Stimulated activated CD8-positive, alpha-beta memory T cell treated with anti-CD3 and anti-CD28 coated beads, Interleukin-12 subunit alpha, Interleukin-12 subunit beta, amount 100 ng/mL, for 4 hours (primary cell): ENCODE measurements around the gene RGMA.
"Not testable (repeated sequence)": the region's sequence is repeated elsewhere in the genome, so short reads cannot be mapped to it uniquely, and the experiment has no call there.

Experiments
- DNase-seq: peaks from one replicate; pipeline ENCODE4 v3.0.0-alpha.2; 2020; ENCODE audit warnings: low read depth

RGMA gene

GRCh38 chr15:93034512-93034911, 54.5 kb downstream of the RGMA start:
- DNase-seq, result no peak

- no peak for DNase-seq
Observed at GRCh38 chr15:93033434-93034045, 55.5 kb downstream of the RGMA start.

GRCh38 chr15:93032515-93033206, 56.4 kb downstream of the RGMA start:
- not testable (repeated sequence) for DNase-seq

- DNase-seq, result not testable (repeated sequence)
Observed at GRCh38 chr15:93031557-93032384, 57.2 kb downstream of the RGMA start.

GRCh38 chr15:93031103-93031464, 57.9 kb downstream of the RGMA start:
- no peak for DNase-seq

GRCh38 chr15:93030430-93031102, 58.4 kb downstream of the RGMA start:
- DNase-seq, result peak; percentile 30

GRCh38 chr15:93029836-93030429, 59.1 kb downstream of the RGMA start:
- DNase-seq, result no peak

- DNase-seq, result no peak
Observed at GRCh38 chr15:93029214-93029835, 59.7 kb downstream of the RGMA start.

GRCh38 chr15:93028632-93029213, 60.3 kb downstream of the RGMA start:
- DNase-seq, result no peak

GRCh38 chr15:93028111-93028631, 60.8 kb downstream of the RGMA start:
- DNase-seq, result no peak

GRCh38 chr15:93027413-93027812, 61.6 kb downstream of the RGMA start:
- DNase-seq, result no peak

- no peak for DNase-seq
Observed at GRCh38 chr15:93026380-93026817, 62.6 kb downstream of the RGMA start.

- DNase-seq, result no peak
Observed at GRCh38 chr15:93025625-93025982, 63.4 kb downstream of the RGMA start.

- no peak for DNase-seq
Observed at GRCh38 chr15:93024716-93025624, 64.0 kb downstream of the RGMA start.

GRCh38 chr15:93024293-93024692, 64.7 kb downstream of the RGMA start:
- no peak for DNase-seq

GRCh38 chr15:93020976-93021772, 67.8 kb downstream of the RGMA start:
- no peak for DNase-seq

- DNase-seq, result no peak
Observed at GRCh38 chr15:93019971-93020370, 69.0 kb downstream of the RGMA start.

- DNase-seq, result no peak
Observed at GRCh38 chr15:93019090-93019489, 69.9 kb downstream of the RGMA start.

- DNase-seq, result no peak
Observed at GRCh38 chr15:93018574-93018973, 70.4 kb downstream of the RGMA start.
